ENCODE data around the gene KRTAP10-2.
"Not testable (repeated sequence)": the region's sequence is repeated elsewhere in the genome, so short reads cannot be mapped to it uniquely, and the experiment has no call there.

The KRTAP10-2 gene

GRCh38 chr21:44511938-44512275 lies 39.4 kb downstream of the KRTAP10-2 start:
- no peak for DNase-seq

DNA sequence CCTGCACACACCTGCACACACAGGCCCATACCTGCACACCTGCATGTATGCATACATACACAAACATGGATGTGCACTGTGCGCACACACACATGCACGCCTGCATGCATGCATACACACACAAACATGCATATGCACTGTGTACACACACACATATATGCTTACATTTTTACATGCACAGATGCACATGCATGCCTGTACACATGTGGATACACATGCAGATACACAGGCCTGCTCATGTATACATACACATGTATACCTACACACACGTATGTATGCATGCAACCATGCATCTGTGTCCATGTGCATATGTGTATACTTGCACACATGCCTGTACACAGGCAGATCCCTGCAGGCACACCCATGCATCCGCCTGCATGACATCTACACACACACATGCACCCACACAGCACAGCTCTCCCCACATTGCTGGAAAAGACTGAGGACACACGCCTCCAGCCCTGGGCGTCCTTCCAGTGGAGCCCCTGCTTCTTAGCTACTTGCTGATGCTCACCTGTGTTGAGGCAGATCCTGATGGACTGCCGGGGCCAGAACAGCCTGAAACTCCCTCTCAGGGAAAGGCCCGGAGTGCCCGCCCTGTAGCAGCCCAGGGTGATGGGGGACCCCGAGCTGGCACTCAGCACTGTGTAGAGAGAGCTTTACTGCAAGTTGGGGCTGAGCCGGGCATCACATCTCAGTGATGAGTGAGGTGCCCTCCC lies 39.9 kb downstream of the KRTAP10-2 start:
- no peak for DNase-seq

GRCh38 chr21:44510508-44511218 lies 40.6 kb downstream of the KRTAP10-2 start:
- DNase-seq: peak; percentile 18

DNA sequence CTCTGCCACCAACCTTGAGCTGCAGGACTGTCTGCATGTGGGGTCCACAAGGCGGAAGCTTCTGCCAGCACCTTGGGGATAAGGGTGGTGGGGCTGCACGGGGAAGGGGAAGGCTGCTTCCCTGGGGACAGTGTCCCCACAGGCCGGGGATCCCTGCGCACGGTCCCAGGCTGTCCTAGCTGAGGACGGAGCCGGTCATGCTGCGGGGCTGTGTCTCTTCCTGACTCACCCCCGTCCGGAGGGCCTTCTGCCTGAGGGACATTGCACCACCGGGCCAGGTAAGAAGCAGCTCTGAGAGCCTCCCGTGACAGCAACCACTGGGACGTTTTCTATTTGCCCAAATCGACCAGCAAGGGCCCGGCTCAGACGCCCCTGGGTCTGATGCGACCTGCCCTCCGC lies 41.2 kb downstream of the KRTAP10-2 start:
- DNase-seq: no peak

DNA sequence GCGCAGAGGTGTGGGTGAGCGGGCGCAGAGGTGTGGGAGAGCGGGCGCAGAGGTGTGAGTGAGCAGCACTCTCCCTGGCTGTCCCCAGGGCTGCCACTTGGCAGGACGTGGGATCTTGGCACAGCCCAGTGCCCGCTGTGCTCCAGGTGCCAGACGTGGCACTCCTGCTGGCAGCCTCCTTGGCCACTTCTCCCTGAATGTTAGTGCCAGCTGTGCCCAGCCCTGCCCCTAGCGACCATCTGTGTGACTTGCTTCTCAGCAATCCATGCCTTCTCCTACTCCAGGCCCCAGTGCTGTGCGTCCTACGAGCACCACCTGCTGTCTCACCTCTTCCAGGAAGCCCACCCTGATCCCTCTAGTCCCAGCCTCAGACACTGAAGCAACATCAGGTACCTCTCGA lies 41.8 kb downstream of the KRTAP10-2 start:
- peak; percentile 96 for DNase-seq

- no peak for DNase-seq
Measured at GRCh38 chr21:44508711-44509445, 42.4 kb downstream of the KRTAP10-2 start.

GRCh38 chr21:44508426-44508710 lies 42.9 kb downstream of the KRTAP10-2 start:
- no peak for DNase-seq

GRCh38 chr21:44507673-44508425 lies 43.5 kb downstream of the KRTAP10-2 start:
- DNase-seq: no peak

GRCh38 chr21:44506279-44507255 lies 44.7 kb downstream of the KRTAP10-2 start:
- DNase-seq: no peak

DNA sequence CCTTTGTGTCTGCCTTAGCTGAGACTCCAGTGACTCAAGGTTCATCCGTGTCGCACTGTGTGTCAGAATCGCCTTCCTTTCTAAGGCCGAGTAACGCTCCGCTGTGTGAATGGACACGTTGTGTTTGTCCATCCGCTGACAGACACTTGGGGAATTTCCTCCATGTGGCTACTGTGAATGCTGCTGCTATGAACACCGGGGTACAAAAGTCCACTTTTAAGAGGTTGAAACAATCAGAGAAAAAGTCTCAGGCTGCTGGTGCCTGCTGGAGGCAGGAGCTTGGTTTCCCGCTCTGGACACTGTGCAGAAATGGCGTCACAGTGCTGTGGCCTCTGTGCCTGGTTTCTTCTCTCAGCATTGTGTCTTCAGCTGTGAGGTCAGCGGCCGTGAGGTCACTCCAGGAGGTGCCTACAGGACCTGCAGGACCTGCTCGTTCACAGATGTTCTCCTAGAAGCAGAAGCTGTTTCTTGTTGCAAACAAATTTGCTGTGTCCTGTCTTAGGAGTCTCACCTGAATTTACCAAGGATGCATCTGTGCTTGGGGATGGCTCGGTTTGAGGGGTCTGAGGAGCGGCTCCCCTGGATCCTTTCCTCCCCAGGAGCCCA lies 45.5 kb downstream of the KRTAP10-2 start:
- DNase-seq: no peak

DNA sequence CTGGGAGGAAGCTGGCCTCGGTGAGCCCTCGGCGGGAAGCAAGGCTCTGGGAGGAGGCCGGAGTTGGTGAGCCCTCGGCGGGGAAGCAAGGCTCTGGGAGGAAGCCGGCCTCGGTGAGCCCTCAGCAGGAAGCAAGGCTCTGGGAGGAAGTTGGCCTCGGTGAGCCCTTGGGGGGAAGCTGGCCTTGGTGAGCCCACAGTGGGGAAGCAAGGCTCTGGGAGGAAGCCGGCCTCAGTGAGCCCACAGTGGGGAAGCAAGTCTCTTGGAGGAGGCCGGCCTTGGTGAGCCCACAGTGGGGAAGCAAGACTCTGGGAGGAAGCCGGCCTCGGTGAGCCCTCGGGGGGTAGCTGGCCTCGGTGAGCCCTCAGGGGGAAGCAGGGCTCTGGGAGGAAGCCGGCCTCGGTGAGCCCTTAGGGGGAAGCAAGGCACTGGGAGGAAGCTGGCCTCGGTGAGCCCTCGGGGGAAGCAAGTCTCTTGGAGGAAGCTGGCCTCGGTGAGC lies 47.4 kb downstream of the KRTAP10-2 start:
- DNase-seq: no peak

GRCh38 chr21:44503006-44503889 lies 48.1 kb downstream of the KRTAP10-2 start:
- not testable (repeated sequence) for DNase-seq

- DNase-seq: no peak
Measured at GRCh38 chr21:44502171-44502958, 48.9 kb downstream of the KRTAP10-2 start.
